CD4-positive, alpha-beta T cell treated with Interleukin-6 for 4 hours (primary cell): ENCODE results near the gene PARP8.
"Not testable (repeated sequence)": the region's sequence is repeated elsewhere in the genome, so short reads cannot be mapped to it uniquely, and the experiment has no call there.

Source experiments
- DNase-seq: peaks from one replicate; pipeline ENCODE4 v3.0.0-alpha.2; 2020; ENCODE audit warnings: mixed read lengths

PARP8 gene

GRCh38 chr5:50684721-50685120 is 18.3 kb downstream of the PARP8 start:
- DNase-seq, result no peak

- DNase-seq, result no peak
Observed at GRCh38 chr5:50687548-50687947, 21.1 kb downstream of the PARP8 start.

- no peak for DNase-seq
Observed at GRCh38 chr5:50691399-50692016, 25.1 kb downstream of the PARP8 start.

- DNase-seq, result no peak
Observed at GRCh38 chr5:50694027-50694590, 27.7 kb downstream of the PARP8 start.

- DNase-seq, result not testable (repeated sequence)
Observed at GRCh38 chr5:50694626-50695025, 28.2 kb downstream of the PARP8 start.

GRCh38 chr5:50697739-50698138 is 31.3 kb downstream of the PARP8 start:
- no peak for DNase-seq

- peak; percentile 29 for DNase-seq
Observed at GRCh38 chr5:50699737-50700136, 33.3 kb downstream of the PARP8 start.

GRCh38 chr5:50700706-50701105 is 34.3 kb downstream of the PARP8 start:
- DNase-seq, result no peak

GRCh38 chr5:50702615-50703366 is 36.4 kb downstream of the PARP8 start:
- DNase-seq, result peak; percentile 32

- no peak for DNase-seq
Observed at GRCh38 chr5:50703367-50703666, 36.9 kb downstream of the PARP8 start.

GRCh38 chr5:50704730-50705129 is 38.3 kb downstream of the PARP8 start:
- no peak for DNase-seq

- DNase-seq, result no peak
Observed at GRCh38 chr5:50709471-50709870, 43.0 kb downstream of the PARP8 start.

GRCh38 chr5:50710838-50711237 is 44.4 kb downstream of the PARP8 start:
- no peak for DNase-seq

GRCh38 chr5:50711280-50711679 is 44.8 kb downstream of the PARP8 start:
- DNase-seq, result peak; percentile 69

- no peak for DNase-seq
Observed at GRCh38 chr5:50712479-50712878, 46.0 kb downstream of the PARP8 start.

GRCh38 chr5:50715001-50715400 is 48.6 kb downstream of the PARP8 start:
- DNase-seq, result no peak

- DNase-seq, result no peak
Observed at GRCh38 chr5:50716134-50716533, 49.7 kb downstream of the PARP8 start.

GRCh38 chr5:50717651-50718050 is 51.2 kb downstream of the PARP8 start:
- DNase-seq, result no peak

- no peak for DNase-seq
Observed at GRCh38 chr5:50720061-50720710, 53.7 kb downstream of the PARP8 start.

- no peak for DNase-seq
Observed at GRCh38 chr5:50722223-50722622, 55.8 kb downstream of the PARP8 start.

GRCh38 chr5:50724262-50724661 is 57.8 kb downstream of the PARP8 start:
- no peak for DNase-seq

GRCh38 chr5:50725800-50726474 is 59.5 kb downstream of the PARP8 start:
- no peak for DNase-seq

GRCh38 chr5:50726475-50727148 is 60.2 kb downstream of the PARP8 start:
- no peak for DNase-seq
